ENCODE results near the gene NLRC5. TPM values are rescaled to one million over a fixed set of nuclear protein-coding genes. Genes with fewer than 3 reads are reported as not detected.

The NLRC5 gene
- total RNA-seq, 1 experiment from 2014 or later: 29.7 TPM

- Histone ChIP-seq H3K4me2 (peak overlapping the region; percentile 84), H3K27ac (no peak overlapping the region), H4K20me1 (ENCODE audit: insufficient read depth) (no peaks in the 10 kb centered on the region), H3K27me3 (ENCODE audit: insufficient read depth, low read depth) (no peaks in the 10 kb centered on the region), H3K79me2 (ENCODE audit: low read depth) (peaks cover 3% of the 10 kb centered on the region; the same call in 1 of the 2 replicates), H3K4me1 (replicated peaks; ENCODE audit: insufficient read depth) (peaks cover 23% of the 10 kb centered on the region), H3F3A (ENCODE audit: insufficient read depth, low read depth) (peaks cover 18% of the 10 kb centered on the region; the same call in 1 of the 2 replicates), H2AFZ (peak overlapping the region; percentile 75), H3K36me3 (ENCODE audit: low read depth) (no peaks in the 10 kb centered on the region), H3K9me3 (ENCODE audit: insufficient read depth, low read depth) (no peaks in the 10 kb centered on the region), H3K4me3 (peak overlapping the region; percentile 85), H3K9me2 (ENCODE audit: insufficient read depth) (no peaks in the 10 kb centered on the region)
- ChIA-PET CTCF (interaction anchor here (0.5 to 0.7 kb wide), 12 partner anchors 31 to 501 kb away, joined by 3 to 9 read pairs (median 4); partner anchors contain the start of gene MT2A), POLR2A (ENCODE audit: unreplicated experiment) (no interaction called here)
- intact Hi-C loops (cut with micrococcal nuclease; ENCODE audit: unreplicated experiment): no loop called here
- peak; percentile 63; the same call in 1 of the 2 replicates for TF ChIP-seq CTCF (conservative IDR thresholded peaks at IDR 0.05)
- TF ChIP-seq EZH2 (IDR thresholded peaks at IDR 0.05; ENCODE audit: low read depth): no peak
- peak in 1 of 2 experiments; percentile 50 for DNase-seq
- BruUV-seq (replicated peaks): no TSS peak
Observed at GRCh38 chr16:57092786-57093411, 103.5 kb downstream of the NLRC5 start.

- H4K20me1 ChIP-seq (ENCODE audit: insufficient read depth): no peaks in the 10 kb centered on the region
- DNase-seq: no peak
- intact Hi-C loops (cut with micrococcal nuclease; ENCODE audit: unreplicated experiment): no loop called here
- H3K4me3 ChIP-seq: peak overlapping the region; percentile 85; the same call in 1 of the 2 replicates
- no peaks in the 10 kb centered on the region for H3K27me3 ChIP-seq (ENCODE audit: insufficient read depth, low read depth)
- peaks cover 3% of the 10 kb centered on the region; the same call in 1 of the 2 replicates for H3K79me2 ChIP-seq (ENCODE audit: low read depth)
- ChIA-PET CTCF (interaction anchor here (0.6 kb wide), 10 partner anchors 30 to 486 kb away, joined by 3 to 9 read pairs (median 4); partner anchors contain the start of gene MT2A), POLR2A (ENCODE audit: unreplicated experiment) (interaction anchor here (0.6 kb wide), 1 partner anchor 14 kb away, joined by 4 read pairs; no protein-coding TSS in a partner anchor)
- TSS peak; percentile 37 for BruUV-seq (replicated peaks)
- H3K36me3 ChIP-seq (ENCODE audit: low read depth): no peaks in the 10 kb centered on the region
- peaks cover 18% of the 10 kb centered on the region; the same call in 1 of the 2 replicates for H3F3A ChIP-seq (ENCODE audit: insufficient read depth, low read depth)
- TF ChIP-seq CTCF (conservative IDR thresholded peaks at IDR 0.05) (no peak), EZH2 (IDR thresholded peaks at IDR 0.05; ENCODE audit: low read depth) (no peak)
- no peaks in the 10 kb centered on the region for H3K9me3 ChIP-seq (ENCODE audit: insufficient read depth, low read depth)
- peaks cover 23% of the 10 kb centered on the region for H3K4me1 ChIP-seq (replicated peaks; ENCODE audit: insufficient read depth)
- H3K4me2 ChIP-seq: peak overlapping the region; percentile 84
- no peaks in the 10 kb centered on the region for H3K9me2 ChIP-seq (ENCODE audit: insufficient read depth)
- H3K27ac ChIP-seq: no peak overlapping the region
- no peak overlapping the region for H2AFZ ChIP-seq
Observed at GRCh38 chr16:57093666-57094564, 104.6 kb downstream of the NLRC5 start.

- Histone ChIP-seq H3K79me2 (ENCODE audit: low read depth) (peaks cover 3% of the 10 kb centered on the region; the same call in 1 of the 2 replicates), H4K20me1 (ENCODE audit: insufficient read depth) (no peaks in the 10 kb centered on the region), H2AFZ (no peak overlapping the region), H3K27me3 (ENCODE audit: insufficient read depth, low read depth) (no peaks in the 10 kb centered on the region), H3K9me3 (ENCODE audit: insufficient read depth, low read depth) (no peaks in the 10 kb centered on the region), H3K27ac (no peak overlapping the region), H3K4me1 (replicated peaks; ENCODE audit: insufficient read depth) (peaks cover 27% of the 10 kb centered on the region), H3K4me2 (no peak overlapping the region), H3F3A (ENCODE audit: insufficient read depth, low read depth) (peaks cover 21% of the 10 kb centered on the region; the same call in 1 of the 2 replicates), H3K4me3 (no peak overlapping the region), H3K9me2 (ENCODE audit: insufficient read depth) (no peaks in the 10 kb centered on the region), H3K36me3 (ENCODE audit: low read depth) (no peaks in the 10 kb centered on the region)
- intact Hi-C loops (cut with micrococcal nuclease; ENCODE audit: unreplicated experiment): no loop called here
- no peak for DNase-seq
- CTCF ChIA-PET: no interaction called here
- POLR2A ChIA-PET (ENCODE audit: unreplicated experiment): no interaction called here
- no TSS peak for BruUV-seq (replicated peaks)
- TF ChIP-seq CTCF (conservative IDR thresholded peaks at IDR 0.05) (no peak), EZH2 (IDR thresholded peaks at IDR 0.05; ENCODE audit: low read depth) (no peak)
Observed at GRCh38 chr16:57094911-57095310, 105.6 kb downstream of the NLRC5 start.

Data from PC-9 (cell line).